Heart left ventricle (tissue), 16 donors: ENCODE results near the gene DHX32. TPM values are rescaled to one million over a fixed set of nuclear protein-coding genes. Genes with fewer than 3 reads are reported as not detected.

Experiments
- ATAC-seq, 4 donors: fragments of 200-7000 bp; cut with Tn5 transposase; one replicate each; pipeline ENCODE4 v1.9.1; 2020 to 2022; ENCODE audit warnings: moderate library complexity in 4 of 4, mild to moderate bottlenecking in 3 of 4, moderate number of reproducible peaks in 1 of 4
- DNase-seq, 5 donors: peaks; one replicate each; pipeline ENCODE4 v3.0.0-alpha.2; 2020
- H3K27ac ChIP-seq, 12 donors: fragments of 200-600 bp; sonication (generic) in 4 of 12; one replicate each; pipeline versions ENCODE4 v1.5.0 to v1.8.0; 2016 to 2022; ENCODE audit warnings: mild to moderate bottlenecking in 2 of 12
- H3K27me3 ChIP-seq, 9 donors: fragments of 200-600 bp; sonication (generic) in 2 of 9; one replicate each; pipeline versions ENCODE4 v1.5.1 to v1.8.0; 2016 to 2022; ENCODE audit warnings: mild to moderate bottlenecking in 3 of 9
- H3K36me3 ChIP-seq, 9 donors: fragments of 200-600 bp; sonication (generic) in 2 of 9; one replicate each; pipeline versions ENCODE4 v1.5.0 to v1.8.0; 2018 to 2022; ENCODE audit warnings: mild to moderate bottlenecking in 2 of 9
- H3K4me1 ChIP-seq, 12 donors: fragments of 200-600 bp; sonication (generic) in 4 of 12; one replicate each; pipeline versions ENCODE4 v1.5.0 to v1.8.0; 2016 to 2022; ENCODE audit warnings: mild to moderate bottlenecking in 3 of 12
- H3K4me3 ChIP-seq, 12 donors: fragments of 200-600 bp; sonication (generic) in 4 of 12; one replicate each; pipeline versions ENCODE4 v1.5.0 to v1.8.0; 2017 to 2022; ENCODE audit warnings: mild to moderate bottlenecking in 9 of 12, moderate library complexity in 4 of 12
- H3K9me3 ChIP-seq, 12 donors: fragments of 200-600 bp; sonication (generic) in 4 of 12; one replicate each; pipeline versions ENCODE4 v1.5.0 to v1.8.0; 2016 to 2022; ENCODE audit warnings: mild to moderate bottlenecking in 1 of 12
- POLR2A ChIP-seq, 2 donors: fragments of 450-650 bp; IDR thresholded peaks; one replicate each; pipeline ENCODE4 v1.6.1; 2017; ENCODE audit warnings: antibody characterized with exemption in 2 of 2, mild to moderate bottlenecking in 2 of 2, moderate library complexity in 2 of 2
- WGBS, 4 donors: extraction: QIAGEN DNeasy Blood & Tissue Kit in 2 of 4; methylation state at CpG; one replicate each; pipeline versions ENCODE4 v1.1.5 to v1.1.7; 2013 to 2018; 5-methylcytosine and 5-hydroxymethylcytosine counted together
- intact Hi-C, 10 donors: fragments of 100-400 bp; cut with DNase I; formaldehyde crosslinking; loops; one replicate each; pipeline versions ENCODE4 v1.11.1 to v1.14.2; 2022
- polyA plus RNA-seq, 2 donors: library from polyadenylated mRNA; stranded (reverse); fragments of 200-250 nt; gene quantifications; one replicate each; pipeline ENCODE4 v1.2.3, GENCODE V29; 2013
- total RNA-seq, 9 donors: library from RNA; depleted of rRNA in 2 of 9; stranded (reverse); fragments of >200 nt in 2 of 9; fragmentation: NEBNext Ultra II Directional in 3 of 9; extraction: Animal tissue kit (Norgen Biotek cat#: 25700) in 3 of 9; gene quantifications; one replicate each; pipeline versions ENCODE4 v1.1.0 to v1.2.4, GENCODE V29; 2016 to 2023
- TF ChIP-seq, protein P1 (sequence below), 12 donors: fragments of 200-600 bp; sonication (generic) in 4 of 12; IDR thresholded peaks; one replicate each; pipeline versions ENCODE4 v1.5.0 to v1.8.0; 2018 to 2022; ENCODE audit warnings: antibody characterized with exemption in 12 of 12, mild to moderate bottlenecking in 5 of 12
- donor health status: ischemic (EF 13 %, LVEDD 7.1; RV severe dilation, severe dysfunction).
- donor health status: healthy with polysubstance abuse.
- donor health status: DM: no; HTN: yes; CAD: no.
- donor health status: DM: no; HTN: no; CAD: no.
- donor health status: ischemic (EF 25% LVEDD 6.9; RV normal size, moderate dysfunction).
- donor health status: ischemic (EF 25% LVEDD 5.7; RV mildly dilated, moderate dysfunction).
- donor health status: healthy.
- donor health status: DM: yes; HTN: yes; CAD: no.
- donor health status: ischemic (EF 35%, LVEDD 5.7; RV mildly dilated, moderate dysfunction).
- donor health status: nonischemic (EF 11% LVEDD 7.7; RV severe dilation, severe dysfunction).
- donor health status: DM: yes; HTN: yes; CAD: no.
- donor health status: PGD.
- donor health status: ischemic (EF 29% LVEDD 5.4; RV normal size, mild dysfunction).
- donor health status: nonischemic (EF 23%, LVEDD 6.1; RV moderate dilation, normal function).

DHX32 gene
- total and polyA plus RNA-seq, 11 donors, result 24.6 to 60.7 (median 37.9) TPM

DNA sequence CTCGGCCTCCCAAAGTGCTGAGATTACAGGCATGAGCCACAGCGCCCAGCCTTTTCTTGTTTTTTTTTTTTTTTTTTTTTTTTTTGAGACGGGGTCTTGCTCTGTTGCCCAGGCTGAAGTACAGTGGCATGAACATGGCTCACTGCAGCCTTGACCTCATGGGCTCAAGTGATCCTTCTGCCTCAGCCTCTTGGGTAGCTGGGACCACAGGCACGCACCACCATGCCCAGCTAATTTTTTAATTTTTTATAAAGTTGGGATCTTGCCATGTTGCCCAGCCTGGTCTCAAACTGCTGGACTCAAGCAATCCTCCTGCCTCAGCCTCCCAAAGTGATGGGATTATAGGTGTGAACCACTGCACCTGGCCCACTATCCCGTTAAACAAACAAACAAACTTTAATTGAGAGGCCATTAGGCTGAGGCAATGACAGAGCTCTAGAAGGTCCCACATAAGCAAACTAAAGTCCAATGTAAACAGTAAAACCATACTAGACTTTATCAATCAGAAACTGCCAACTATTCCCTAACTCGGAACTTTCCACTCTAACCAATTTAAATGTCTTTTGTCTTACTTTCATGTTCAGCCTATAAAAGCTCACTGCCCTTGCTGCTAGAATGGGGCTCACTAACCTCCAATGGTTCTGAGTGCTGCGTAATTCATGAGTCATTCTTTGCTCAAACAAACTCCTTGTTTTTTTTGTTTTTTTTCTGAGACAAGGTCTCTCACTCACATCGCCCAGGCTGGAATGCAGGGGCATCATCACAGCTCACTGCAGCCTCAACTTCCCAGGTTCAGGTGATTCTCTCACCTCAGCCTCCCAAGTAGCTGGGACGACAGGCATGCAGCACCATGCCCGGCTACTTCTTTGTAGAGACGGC is 1.9 kb downstream of the DHX32 start:
- WGBS, 4 donors, result 88 to 95% (median 89%) methylated on average over 11 of the region's 11 CpGs
- ATAC-seq (no peak), DNase-seq (no peak)
- Histone ChIP-seq H3K27me3 (no peaks in the 10 kb centered on the region), H3K9me3 (peaks cover 0 to 17% (median 13%) of the 10 kb centered on the region in 12 donors), H3K4me1 (peaks cover 0 to 33% (median 4%) of the 10 kb centered on the region in 12 donors), H3K27ac (peak overlapping the region in 1 of 12 donors; percentile 6), H3K4me3 (peak overlapping the region in 6 of 12 donors; percentile 10 to 36 (median 27)), H3K36me3 (peaks cover 0 to 45% (median 13%) of the 10 kb centered on the region in 9 donors)
- no peak for TF ChIP-seq POLR2A (IDR thresholded peaks at IDR 0.05)
- intact Hi-C loops, result loop anchor here in 1 of 10 donors (10.0 kb wide), 1 partner anchor 626 kb away; no protein-coding TSS in a partner anchor

DNA sequence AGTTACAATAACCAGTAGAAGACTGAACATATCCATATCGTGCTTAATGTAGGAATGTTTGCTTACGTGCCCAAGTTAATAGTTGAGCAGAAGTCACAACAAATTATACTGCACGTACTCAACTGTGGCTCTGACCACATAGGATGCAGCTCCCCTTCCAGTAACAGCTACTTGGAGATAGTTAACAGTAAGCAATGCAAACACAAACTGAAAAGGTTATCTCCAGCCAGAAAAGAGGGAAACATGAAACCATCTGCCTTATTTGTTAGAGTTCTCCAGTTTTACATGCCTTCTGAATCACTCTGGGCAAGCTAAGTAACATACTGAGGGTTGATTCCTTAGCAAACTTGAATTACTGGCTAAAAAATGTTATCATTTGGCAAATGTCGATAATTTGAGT is 9.8 kb downstream of the DHX32 start:
- H3K27me3 ChIP-seq, result no peaks in the 10 kb centered on the region
- peaks cover 0 to 5% (median 0%) of the 10 kb centered on the region in 12 donors for H3K4me1 ChIP-seq
- no peak overlapping the region for H3K4me3 ChIP-seq
- H3K9me3 ChIP-seq, result peaks cover 0 to 10% (median 6%) of the 10 kb centered on the region in 12 donors
- peaks cover 0 to 36% (median 14%) of the 10 kb centered on the region in 9 donors for H3K36me3 ChIP-seq
- no peak for ATAC-seq
- intact Hi-C loops, result loop anchor here in 2 of 10 donors (5.0 to 10.0 kb wide), 2 partner anchors 631 to 633 kb away; no protein-coding TSS in a partner anchor
- WGBS, 4 donors, result 81 to 90% (median 87%) methylated on average over 4 of the region's 4 CpGs
- no peak for DNase-seq
- TF ChIP-seq, protein P1, sequence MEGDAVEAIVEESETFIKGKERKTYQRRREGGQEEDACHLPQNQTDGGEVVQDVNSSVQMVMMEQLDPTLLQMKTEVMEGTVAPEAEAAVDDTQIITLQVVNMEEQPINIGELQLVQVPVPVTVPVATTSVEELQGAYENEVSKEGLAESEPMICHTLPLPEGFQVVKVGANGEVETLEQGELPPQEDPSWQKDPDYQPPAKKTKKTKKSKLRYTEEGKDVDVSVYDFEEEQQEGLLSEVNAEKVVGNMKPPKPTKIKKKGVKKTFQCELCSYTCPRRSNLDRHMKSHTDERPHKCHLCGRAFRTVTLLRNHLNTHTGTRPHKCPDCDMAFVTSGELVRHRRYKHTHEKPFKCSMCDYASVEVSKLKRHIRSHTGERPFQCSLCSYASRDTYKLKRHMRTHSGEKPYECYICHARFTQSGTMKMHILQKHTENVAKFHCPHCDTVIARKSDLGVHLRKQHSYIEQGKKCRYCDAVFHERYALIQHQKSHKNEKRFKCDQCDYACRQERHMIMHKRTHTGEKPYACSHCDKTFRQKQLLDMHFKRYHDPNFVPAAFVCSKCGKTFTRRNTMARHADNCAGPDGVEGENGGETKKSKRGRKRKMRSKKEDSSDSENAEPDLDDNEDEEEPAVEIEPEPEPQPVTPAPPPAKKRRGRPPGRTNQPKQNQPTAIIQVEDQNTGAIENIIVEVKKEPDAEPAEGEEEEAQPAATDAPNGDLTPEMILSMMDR (IDR thresholded peaks at IDR 0.05), result no peak
- no peak for TF ChIP-seq POLR2A (IDR thresholded peaks at IDR 0.05)
- no peak overlapping the region for H3K27ac ChIP-seq

DNA sequence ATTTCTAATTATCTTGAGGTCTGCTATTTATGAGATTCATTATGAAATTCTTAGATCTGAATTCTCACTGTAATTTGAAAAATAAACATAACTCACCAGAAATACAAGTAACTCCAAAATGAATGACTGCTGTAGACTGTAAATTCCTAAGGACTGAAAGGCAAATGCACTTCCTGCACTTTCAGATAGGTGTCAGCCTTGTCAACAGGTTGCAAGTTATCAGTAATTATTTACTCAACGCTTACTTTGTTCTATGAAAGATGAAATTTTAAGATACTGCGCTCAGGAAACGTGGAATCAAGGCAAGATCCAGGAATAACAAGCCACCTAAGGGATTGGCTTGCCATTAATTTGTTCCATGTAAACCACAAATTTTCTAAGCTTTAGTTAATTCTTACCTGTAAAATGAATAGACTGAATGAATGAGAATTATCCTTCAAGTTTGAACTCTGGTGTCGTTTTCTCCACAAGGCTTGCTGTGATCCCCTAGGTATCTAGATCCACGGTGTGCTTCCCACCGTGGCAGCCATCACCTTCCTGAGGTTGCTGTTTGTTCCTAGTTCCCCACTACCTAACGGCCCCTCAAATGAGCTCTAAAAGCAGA is 12.6 kb downstream of the DHX32 start:
- Histone ChIP-seq H3K27ac (no peak overlapping the region), H3K4me3 (no peak overlapping the region), H3K4me1 (peaks cover 0 to 5% (median 0%) of the 10 kb centered on the region in 12 donors), H3K27me3 (no peaks in the 10 kb centered on the region), H3K9me3 (no peaks in the 10 kb centered on the region), H3K36me3 (peaks cover 0 to 46% (median 30%) of the 10 kb centered on the region in 9 donors)
- intact Hi-C loops, result loop anchor here in 3 of 10 donors (5.0 to 10.0 kb wide), 2 partner anchors 116 to 634 kb away; no protein-coding TSS in a partner anchor
- TF ChIP-seq, protein P1 (IDR thresholded peaks at IDR 0.05), result peak; percentile 68 to 84 (median 78)
- TF ChIP-seq POLR2A (IDR thresholded peaks at IDR 0.05), result no peak
- peak in 1 of 4 donors; percentile 58 for ATAC-seq
- WGBS, 4 donors, result 46 to 56% (median 54%) methylated on average over 7 of the region's 7 CpGs
- no peak for DNase-seq

DNA sequence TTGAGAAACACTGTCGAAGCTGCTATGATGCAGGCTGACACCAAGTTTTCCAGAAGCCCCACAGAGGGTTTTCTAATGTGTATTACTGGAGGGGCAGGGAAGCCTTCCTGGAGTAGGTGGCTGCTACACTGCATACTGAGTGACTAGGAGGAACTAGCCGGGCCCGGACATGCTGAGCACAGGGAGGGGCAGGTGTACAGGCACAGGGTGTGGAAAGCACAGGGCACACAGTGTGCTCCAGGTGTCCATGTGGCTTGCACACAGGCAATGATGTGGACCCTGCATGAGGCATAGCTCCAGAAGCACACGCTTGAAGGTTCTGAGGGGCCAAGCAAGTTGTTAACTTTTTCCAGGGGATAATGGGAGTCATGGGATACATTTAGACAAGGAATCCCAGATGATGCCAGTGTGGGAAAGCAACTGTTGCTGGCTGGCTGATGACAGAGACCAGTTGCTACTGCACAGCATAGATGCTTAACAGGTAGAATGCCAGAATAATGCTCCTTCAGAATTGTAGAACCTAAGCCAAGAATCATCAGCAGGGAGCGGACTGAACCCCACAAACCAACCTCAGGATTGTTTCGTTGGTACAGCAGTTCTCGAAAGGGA is 14.6 kb downstream of the DHX32 start:
- no peak for DNase-seq
- Histone ChIP-seq H3K27me3 (no peaks in the 10 kb centered on the region), H3K4me1 (peaks cover 0 to 5% (median 0%) of the 10 kb centered on the region in 12 donors), H3K27ac (no peak overlapping the region), H3K36me3 (peaks cover 0 to 53% (median 37%) of the 10 kb centered on the region in 9 donors), H3K9me3 (no peaks in the 10 kb centered on the region), H3K4me3 (no peak overlapping the region)
- WGBS, 4 donors, result 94 to 100% (median 96%) methylated on average over 7 of the region's 7 CpGs
- intact Hi-C loops, result loop anchor here in 3 of 10 donors (5.0 to 10.0 kb wide), 2 partner anchors 118 to 636 kb away; no protein-coding TSS in a partner anchor
- no peak for TF ChIP-seq POLR2A (IDR thresholded peaks at IDR 0.05)
- TF ChIP-seq, protein P1 (IDR thresholded peaks at IDR 0.05), result no peak
- ATAC-seq, result peak in 1 of 4 donors; percentile 54
